HepG2 (cell line): ENCODE results near the gene CMIP. TPM values are rescaled to one million over a fixed set of nuclear protein-coding genes. Genes with fewer than 3 reads are reported as not detected.
A peak's percentile ranks its signal among the peaks of the same experiment; 100 is the strongest.

Experiments used
- ATAC-seq: fragments of 200-7000 bp; cut with Tn5 transposase; 3 replicates; pipeline ENCODE4 v1.9.1; 2020; ENCODE audit warnings: mild to moderate bottlenecking, moderate library complexity
- BruUV-seq: library from RNA; stranded (reverse); fragments of 400-500 nt; replicated peaks from 2 replicates; lab custom pipeline; 2021; lab: Mats Ljungman, UMichigan
- CTCF ChIA-PET: fragments of 300-600 bp; formaldehyde crosslinking; extraction: SDS; loops from one replicate; lab custom pipeline; 2021; ENCODE audit warnings: low total read pairs, inconsistent platforms, low intra/inter-chr PET ratio; lab: Yijun Ruan, JAX
- POLR2A ChIA-PET: fragments of 350-600 bp; sonication (Branson Sonifier 250); formaldehyde crosslinking; loops from one replicate; lab custom pipeline; 2020; ENCODE audit warnings: antibody characterized with exemption, inconsistent platforms; lab: Yijun Ruan, JAX
- DNase-seq: peaks from one replicate; pipeline ENCODE4 v3.0.0-alpha.2; 2015; ENCODE audit warnings: low spot score
- FAIRE-seq: peaks from 3 replicates; lab custom pipeline; 2011; peaks lifted over from hg19 to GRCh38; lab: Jason Lieb, UNC
- H2AFZ ChIP-seq: one replicate; pipeline ENCODE4 v1.6.1; 2011; ENCODE audit warnings: low read length, inconsistent platforms
- H3K27ac ChIP-seq: fragments of 300-600 bp; 3 replicates; pipeline ENCODE4 v1.8.0; 2011; ENCODE audit warnings: mixed run types, mild to moderate bottlenecking, mixed read lengths, low read length, inconsistent platforms; ENCODE audit not compliant: insufficient read depth; ENCODE audit errors: extremely low read length
- H3K27me3 ChIP-seq, 2 experiments: fragments of 200-600 bp in 1 of 2; 2 replicates in 1 of 2; 3 replicates in 1 of 2; pipeline versions ENCODE4 v1.6.0 to v1.8.0; 2011; ENCODE audit warnings: low read length in 2 of 2, mild to moderate bottlenecking in 2 of 2, moderate library complexity in 2 of 2, inconsistent platforms in 1 of 2; ENCODE audit not compliant: insufficient read depth in 2 of 2, control insufficient read depth in 1 of 2
- H3K36me3 ChIP-seq, 2 experiments: fragments of 200-600 bp in 1 of 2; replicated peaks in 1 of 2; 2 replicates in 1 of 2; 3 replicates in 1 of 2; pipeline versions ENCODE4 v1.5.1 to v1.8.0; 2011; ENCODE audit warnings: low read length in 2 of 2, inconsistent platforms in 1 of 2; ENCODE audit not compliant: insufficient read depth in 2 of 2, control insufficient read depth in 1 of 2
- H3K4me1 ChIP-seq: 2 replicates; pipeline ENCODE4 v1.5.1; 2012; ENCODE audit warnings: low read length, inconsistent platforms; ENCODE audit not compliant: insufficient read depth
- H3K4me2 ChIP-seq: 2 replicates; pipeline ENCODE4 v1.6.0; 2011; ENCODE audit warnings: low read depth, low read length, inconsistent platforms
- H3K4me3 ChIP-seq, 3 experiments: fragments of 200-600 bp in 1 of 3; sonication (generic), shearing (Covaris generic) in 1 of 3; replicated peaks in 1 of 3; 2 replicates each; pipeline ENCODE4 v1.5.1; 2011 to 2016; ENCODE audit warnings: low read length in 3 of 3, inconsistent platforms in 2 of 3, low read depth in 2 of 3, mild to moderate bottlenecking in 2 of 3, control low read depth in 1 of 3, mixed read lengths in 1 of 3; ENCODE audit not compliant: insufficient read depth in 1 of 3
- H3K79me2 ChIP-seq: one replicate; pipeline ENCODE4 v1.6.1; 2011; ENCODE audit warnings: low read length, inconsistent platforms; ENCODE audit not compliant: insufficient read depth
- H3K9ac ChIP-seq: 2 replicates; pipeline ENCODE4 v1.6.0; 2011; ENCODE audit warnings: mild to moderate bottlenecking, low read depth, low read length, inconsistent platforms; ENCODE audit not compliant: insufficient read depth
- H3K9me3 ChIP-seq: 2 replicates; pipeline ENCODE4 v1.5.1; 2012; ENCODE audit warnings: mild to moderate bottlenecking, low read length
- H4K20me1 ChIP-seq: 2 replicates; pipeline ENCODE4 v1.6.0; 2011; ENCODE audit warnings: inconsistent platforms, mild to moderate bottlenecking, low read length, moderate library complexity; ENCODE audit not compliant: insufficient read depth
- BCL3 ChIP-seq: sonication (generic); formaldehyde crosslinking; IDR thresholded peaks from 2 replicates; pipeline ENCODE4 v1.5.1; 2020; ENCODE audit warnings: mild to moderate bottlenecking, missing genetic modification reagents, moderate library complexity
- BRD4 ChIP-seq: sonication (generic); formaldehyde crosslinking; IDR thresholded peaks from 2 replicates; pipeline ENCODE4 v1.4.0; 2020; ENCODE audit warnings: missing genetic modification reagents
- ELF3 ChIP-seq: IDR thresholded peaks from 2 replicates; pipeline ENCODE4 v1.6.1; 2016; ENCODE audit warnings: missing genetic modification reagents, missing compliant biosample characterization
- PITX1 ChIP-seq: sonication (generic); formaldehyde crosslinking; IDR thresholded peaks from 2 replicates; pipeline ENCODE4 v1.5.1; 2020; ENCODE audit warnings: mild to moderate bottlenecking, missing genetic modification reagents
- RARA ChIP-seq: IDR thresholded peaks from 2 replicates; pipeline ENCODE4 v1.6.1; 2016; ENCODE audit warnings: missing genetic modification reagents, missing compliant biosample characterization
- RXRA ChIP-seq: sonication (generic); formaldehyde crosslinking; IDR thresholded peaks from 2 replicates; pipeline ENCODE4 v1.5.1; 2020; ENCODE audit warnings: missing genetic modification reagents
- SMAD1 ChIP-seq: sonication (generic); formaldehyde crosslinking; IDR thresholded peaks from 2 replicates; pipeline ENCODE4 v1.4.0; 2020; ENCODE audit warnings: missing genetic modification reagents, low read depth, mild to moderate bottlenecking, borderline replicate concordance
- SOX6 ChIP-seq, 2 experiments: fragments of 450-650 bp in 1 of 2; sonication (generic) in 1 of 2; formaldehyde crosslinking in 1 of 2; IDR thresholded peaks; 2 replicates each; pipeline versions ENCODE4 v1.4.0 to v1.6.1; 2017 to 2020; ENCODE audit warnings: antibody characterized with exemption in 1 of 2, mild to moderate bottlenecking in 1 of 2, missing genetic modification reagents in 1 of 2
- TOPORS ChIP-seq: sonication (generic); formaldehyde crosslinking; IDR thresholded peaks from 2 replicates; pipeline ENCODE4 v1.8.0; 2023; ENCODE audit warnings: mild to moderate bottlenecking, missing genetic modification reagents
- ZBTB46 ChIP-seq: sonication (generic); formaldehyde crosslinking; IDR thresholded peaks from 2 replicates; pipeline ENCODE4 v1.4.0; 2020; ENCODE audit warnings: mild to moderate bottlenecking, missing genetic modification reagents, borderline replicate concordance
- ZFX ChIP-seq: sonication (generic); formaldehyde crosslinking; IDR thresholded peaks from 2 replicates; pipeline ENCODE4 v1.4.0; 2020; ENCODE audit warnings: mild to moderate bottlenecking, low read depth, missing genetic modification reagents, moderate library complexity
- ZFY ChIP-seq: sonication (generic); formaldehyde crosslinking; IDR thresholded peaks from 2 replicates; pipeline ENCODE4 v1.4.0; 2020; ENCODE audit warnings: missing genetic modification reagents
- ZNF430 ChIP-seq: sonication (generic); formaldehyde crosslinking; IDR thresholded peaks from 2 replicates; pipeline ENCODE4 v1.9.0; 2021; ENCODE audit warnings: mild to moderate bottlenecking, missing genetic modification reagents
- ZNF605 ChIP-seq: sonication (generic); formaldehyde crosslinking; IDR thresholded peaks from 2 replicates; pipeline ENCODE4 v1.8.0; 2022; ENCODE audit warnings: mild to moderate bottlenecking, missing genetic modification reagents
- WGBS: methylation state at CpG from one replicate; pipeline ENCODE4 v1.1.6; 2017; ENCODE audit warnings: low lambda C conversion rate; 5-methylcytosine and 5-hydroxymethylcytosine counted together
- in situ Hi-C: cut with HindIII; loops from 2 replicates; pipeline ENCODE4 v1.10.0; 2017; ENCODE audit warnings: low pct_unique_long_range_greater_than_20kb; ENCODE audit not compliant: extremely low pct_ligation_motif_present
- intact Hi-C: fragments of 100-400 bp; cut with micrococcal nuclease; formaldehyde crosslinking; loops from one replicate; pipeline ENCODE4 v1.10.0; 2022; ENCODE audit not compliant: unreplicated experiment
- polyA plus RNA-seq, 8 experiments: library from polyadenylated mRNA; depleted of rRNA in 3 of 8; stranded (reverse) in 7 of 8; unstranded in 1 of 8; fragments of >200 nt; fragmentation: Illumina TruSeq in 4 of 8; extraction: Trizol in 4 of 8; gene quantifications; 2 replicates each; pipeline versions ENCODE4 v1.2.1 to v1.2.3, GENCODE V29; 2011 to 2016; ENCODE audit warnings: low read depth in 4 of 8, missing spikeins in 1 of 8, mixed read lengths in 1 of 8; ENCODE audit not compliant: insufficient read depth in 1 of 8
- total RNA-seq, 5 experiments: library from RNA; depleted of rRNA; stranded (reverse); fragments of >200 nt; fragmentation: Illumina TruSeq; extraction: Trizol; gene quantifications; 2 replicates each; pipeline ENCODE4 v1.2.3, GENCODE V29; 2016; ENCODE audit warnings: low read depth in 1 of 5
- TF ChIP-seq, protein P1 (sequence below): sonication (generic); formaldehyde crosslinking; IDR thresholded peaks from 2 replicates; pipeline ENCODE4 v1.4.0; 2020; ENCODE audit warnings: mild to moderate bottlenecking, missing genetic modification reagents
- TF ChIP-seq, protein P2 (sequence below): sonication (generic); formaldehyde crosslinking; IDR thresholded peaks from 2 replicates; pipeline ENCODE4 v1.4.0; 2020; ENCODE audit warnings: missing genetic modification reagents, mild to moderate bottlenecking, borderline replicate concordance

The CMIP gene
- total and polyA plus RNA-seq, 2 of the 13 experiments (the other 11 are each of a cell fraction or from before 2014, with no cell fraction given), result 10.9 to 18.1 TPM

DNA sequence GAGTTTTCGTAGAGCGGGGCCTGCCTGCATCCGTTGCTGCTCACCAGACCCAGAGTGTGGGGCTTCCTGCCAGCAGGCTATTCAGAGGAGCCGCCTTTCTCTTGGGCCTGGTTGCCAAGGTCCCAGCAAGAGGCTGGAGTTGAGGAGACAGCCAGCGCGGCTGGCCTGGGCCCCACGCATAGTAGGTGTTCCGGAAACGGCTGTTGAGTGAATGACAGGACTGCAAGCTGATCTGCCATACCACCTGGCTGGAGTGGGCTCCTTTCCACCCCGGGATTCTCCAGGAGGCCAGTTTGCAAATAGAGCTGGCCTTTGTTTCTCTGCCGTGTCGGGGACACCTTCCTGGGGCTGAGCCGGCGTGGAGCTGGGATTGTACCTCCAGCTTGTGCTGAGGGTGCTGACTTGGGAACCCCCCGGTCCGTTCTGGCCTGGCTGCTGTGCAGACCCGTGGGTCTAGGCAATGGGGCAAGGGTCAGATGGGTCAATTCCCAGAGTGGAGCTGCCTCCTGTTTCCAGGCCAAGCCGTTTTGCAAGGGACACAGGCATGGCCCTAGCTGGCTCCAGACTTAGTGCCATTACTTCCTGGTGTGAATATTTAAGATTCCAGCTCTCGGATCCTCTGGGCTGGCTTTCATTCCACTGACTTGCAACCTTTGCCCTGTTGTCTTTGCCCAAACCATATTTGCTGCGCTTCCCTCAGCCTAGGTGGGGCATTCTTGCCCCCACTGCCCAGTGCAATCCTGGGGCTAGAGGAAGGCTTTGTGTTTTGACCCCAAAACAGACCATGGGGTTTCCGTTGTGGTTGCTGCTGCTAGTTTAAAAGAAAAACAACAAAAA, 68.8 kb downstream of the CMIP start:
- Histone ChIP-seq H3K27me3 (no peaks in the 10 kb centered on the region), H3K9ac (peak overlapping the region; percentile 60), H3K27ac (peak overlapping the region; percentile 74), H3K9me3 (peaks cover 9% of the 10 kb centered on the region; the same call in 1 of the 2 replicates), H3K4me2 (peak overlapping the region; percentile 67), H3K36me3 (peaks cover 15 to 59% of the 10 kb centered on the region in 2 experiments), H3K79me2 (peaks cover 98% of the 10 kb centered on the region), H2AFZ (no peak overlapping the region), H3K4me3 (peak overlapping the region in 1 of 3 experiments; percentile 47; a peak in 2 of 6 replicates), H4K20me1 (peaks cover 91% of the 10 kb centered on the region), H3K4me1 (peaks cover 62% of the 10 kb centered on the region)
- 61% methylated on average over 14 of the region's 21 CpGs for WGBS
- no TSS peak for BruUV-seq
- CTCF ChIA-PET, result no interaction called here
- peak; percentile 91 for ATAC-seq
- in situ Hi-C loops (no loop called here), intact Hi-C loops (loop anchor here (1.0 to 2.0 kb wide), 2 partner anchors 8 to 21 kb away; no protein-coding TSS in a partner anchor)
- peak; percentile 90 for DNase-seq
- peak; percentile 77 for FAIRE-seq
- POLR2A ChIA-PET, result interaction anchor here (0.9 to 1.9 kb wide), 10 partner anchors 12 to 82 kb away, joined by 3 to 12 read pairs (median 5); no protein-coding TSS in a partner anchor
- TF ChIP-seq TOPORS (CRISPR knock-in tag) (no peak), ELF3 (CRISPR knock-in tag) (peak; percentile 100), PITX1 (peak; percentile 49; the same call in 1 of the 2 replicates), ZFY (CRISPR knock-in tag) (peak; percentile 34; the same call in 1 of the 2 replicates), ZNF430 (CRISPR knock-in tag) (peak; percentile 83; the same call in 1 of the 2 replicates), BCL3 (CRISPR knock-in tag) (peak; percentile 34; the same call in 1 of the 2 replicates), RXRA (peak; percentile 93), ZBTB46 (CRISPR knock-in tag) (peak; percentile 96), SOX6 (IDR thresholded peaks at IDR 0.05) (no peak), SOX6 (CRISPR knock-in tag; IDR thresholded peaks at IDR 0.05) (peak; percentile 58; the same call in 1 of the 2 replicates), ZFX (CRISPR knock-in tag) (peak; percentile 58), BRD4 (CRISPR knock-in tag) (peak; percentile 30; the same call in 1 of the 2 replicates), SMAD1 (CRISPR knock-in tag) (0 out of 2 replicates have a peak, but pooled peaks have one; percentile 41), RARA (CRISPR knock-in tag) (peak; percentile 77), ZNF605 (CRISPR knock-in tag) (peak; percentile 78)
- TF ChIP-seq, protein P1, sequence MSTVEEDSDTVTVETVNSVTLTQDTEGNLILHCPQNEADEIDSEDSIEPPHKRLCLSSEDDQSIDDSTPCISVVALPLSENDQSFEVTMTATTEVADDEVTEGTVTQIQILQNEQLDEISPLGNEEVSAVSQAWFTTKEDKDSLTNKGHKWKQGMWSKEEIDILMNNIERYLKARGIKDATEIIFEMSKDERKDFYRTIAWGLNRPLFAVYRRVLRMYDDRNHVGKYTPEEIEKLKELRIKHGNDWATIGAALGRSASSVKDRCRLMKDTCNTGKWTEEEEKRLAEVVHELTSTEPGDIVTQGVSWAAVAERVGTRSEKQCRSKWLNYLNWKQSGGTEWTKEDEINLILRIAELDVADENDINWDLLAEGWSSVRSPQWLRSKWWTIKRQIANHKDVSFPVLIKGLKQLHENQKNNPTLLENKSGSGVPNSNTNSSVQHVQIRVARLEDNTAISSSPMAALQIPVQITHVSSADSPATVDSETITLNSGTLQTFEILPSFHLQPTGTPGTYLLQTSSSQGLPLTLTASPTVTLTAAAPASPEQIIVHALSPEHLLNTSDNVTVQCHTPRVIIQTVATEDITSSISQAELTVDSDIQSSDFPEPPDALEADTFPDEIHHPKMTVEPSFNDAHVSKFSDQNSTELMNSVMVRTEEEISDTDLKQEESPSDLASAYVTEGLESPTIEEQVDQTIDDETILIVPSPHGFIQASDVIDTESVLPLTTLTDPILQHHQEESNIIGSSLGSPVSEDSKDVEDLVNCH (CRISPR knock-in tag), result no peak
- TF ChIP-seq, protein P2, sequence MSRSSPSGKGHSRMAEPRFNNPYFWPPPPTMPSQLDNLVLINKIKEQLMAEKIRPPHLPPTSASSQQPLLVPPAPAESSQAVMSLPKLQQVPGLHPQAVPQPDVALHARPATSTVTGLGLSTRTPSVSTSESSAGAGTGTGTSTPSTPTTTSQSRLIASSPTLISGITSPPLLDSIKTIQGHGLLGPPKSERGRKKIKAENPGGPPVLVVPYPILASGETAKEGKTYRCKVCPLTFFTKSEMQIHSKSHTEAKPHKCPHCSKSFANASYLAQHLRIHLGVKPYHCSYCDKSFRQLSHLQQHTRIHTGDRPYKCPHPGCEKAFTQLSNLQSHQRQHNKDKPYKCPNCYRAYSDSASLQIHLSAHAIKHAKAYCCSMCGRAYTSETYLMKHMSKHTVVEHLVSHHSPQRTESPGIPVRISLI (CRISPR knock-in tag), result 0 out of 2 replicates have a peak, but pooled peaks have one; percentile 28
